Smooth muscle cell (in vitro differentiated cells): ENCODE results near the gene CYREN. TPM values are rescaled to one million over a fixed set of nuclear protein-coding genes. Genes with fewer than 3 reads are reported as not detected.
A peak's percentile ranks its signal among the peaks of the same experiment; 100 is the strongest.

Experiments
- DNase-seq: peaks from one replicate; lab custom pipeline; 2025; ENCODE audit not compliant: unreplicated experiment; lab: John Stamatoyannopoulos, UW
- H2AFZ ChIP-seq: fragments of 200-600 bp; sonication (generic); 2 replicates; pipeline ENCODE4 v1.6.0; 2016; ENCODE audit warnings: antibody characterized with exemption, low read depth, mild to moderate bottlenecking
- H3F3A ChIP-seq: fragments of 200-600 bp; sonication (generic); 2 replicates; pipeline ENCODE4 v1.6.0; 2017; ENCODE audit warnings: antibody characterized with exemption, low read depth
- H3K27ac ChIP-seq: fragments of 200-600 bp; sonication (generic); 2 replicates; pipeline ENCODE4 v1.5.1; 2016; ENCODE audit warnings: low read depth, mild to moderate bottlenecking
- H3K27me3 ChIP-seq: fragments of 200-600 bp; sonication (generic); 2 replicates; pipeline ENCODE4 v1.6.1; 2016; ENCODE audit warnings: low read depth, mild to moderate bottlenecking
- H3K36me3 ChIP-seq: fragments of 200-600 bp; sonication (generic); 2 replicates; pipeline ENCODE4 v1.5.1; 2016; ENCODE audit warnings: low read depth
- H3K4me1 ChIP-seq: fragments of 200-600 bp; sonication (generic); 2 replicates; pipeline ENCODE4 v1.5.1; 2016; ENCODE audit warnings: low read depth
- H3K4me2 ChIP-seq: fragments of 200-600 bp; sonication (generic); 2 replicates; pipeline ENCODE4 v1.6.0; 2016; ENCODE audit warnings: mild to moderate bottlenecking
- H3K4me3 ChIP-seq: fragments of 200-600 bp; sonication (generic); 2 replicates; pipeline ENCODE4 v1.5.1; 2016; ENCODE audit warnings: mild to moderate bottlenecking
- H3K79me2 ChIP-seq: fragments of 200-600 bp; sonication (generic); 2 replicates; pipeline ENCODE4 v1.6.0; 2016; ENCODE audit warnings: low read depth, mild to moderate bottlenecking
- H3K9ac ChIP-seq: fragments of 200-600 bp; sonication (generic); 2 replicates; pipeline ENCODE4 v1.6.0; 2016; ENCODE audit warnings: low read depth
- H3K9me3 ChIP-seq: fragments of 200-600 bp; sonication (generic); replicated peaks from 2 replicates; pipeline ENCODE4 v1.5.1; 2016; ENCODE audit warnings: low read depth
- H4K20me1 ChIP-seq: fragments of 200-600 bp; sonication (generic); 2 replicates; pipeline ENCODE4 v1.6.0; 2016; ENCODE audit warnings: low read depth
- CTCF ChIP-seq: fragments of 200-600 bp; sonication (generic); IDR thresholded peaks from 2 replicates; pipeline ENCODE4 v1.5.1; 2017; ENCODE audit warnings: borderline replicate concordance, mild to moderate bottlenecking, antibody characterized with exemption; ENCODE audit not compliant: insufficient read depth, poor library complexity, severe bottlenecking
- WGBS: methylation state at CpG from one replicate; pipeline ENCODE4 v1.1.7; 2016; ENCODE audit warnings: low lambda C conversion rate; 5-methylcytosine and 5-hydroxymethylcytosine counted together
- polyA plus RNA-seq: library from polyadenylated mRNA; unstranded; fragments of >200 nt; fragmentation: Nextera tagmentation; extraction: Ambion mirVana; gene quantifications from 2 replicates; pipeline ENCODE4 v1.2.1, GENCODE V29; 2016
- total RNA-seq: library from RNA; depleted of rRNA; stranded (reverse); fragments of >200 nt; gene quantifications from 2 replicates; pipeline ENCODE4 v1.2.3, GENCODE V29; 2014

The CYREN gene
- total and polyA plus RNA-seq, 2 experiments from 2014 or later: 33.4 to 38.2 TPM

GRCh38 chr7:135147899-135148721 is 22.4 kb downstream of the CYREN start, which contains the start of gene TMEM140:
Gene TMEM140, plus strand, starts transcription at chr7:135148072. Its CDS starts 16,370 bp downstream, at chr7:135164442.
- 82% methylated on average over 13 of the region's 13 CpGs for WGBS
- no peaks in the 10 kb centered on the region for H4K20me1 ChIP-seq
- H3K27me3 ChIP-seq: no peaks in the 10 kb centered on the region
- no peak within 1 kb of the TSS for H3K27ac ChIP-seq
- no peak within 1 kb of the TSS for H3K9ac ChIP-seq
- no peaks in the 10 kb centered on the region for H3K79me2 ChIP-seq
- no peaks in the 10 kb centered on the region for H3K36me3 ChIP-seq
- no peak for TF ChIP-seq CTCF
- DNase-seq: no peak
- H3K4me3 ChIP-seq: peak within 1 kb of the TSS; percentile 29
- H3K9me3 ChIP-seq: no peaks in the 10 kb centered on the region
- no peaks in the 10 kb centered on the region for H3F3A ChIP-seq
- H3K4me1 ChIP-seq: no peaks in the 10 kb centered on the region
- H2AFZ ChIP-seq: no peak within 1 kb of the TSS
- no peak within 1 kb of the TSS for H3K4me2 ChIP-seq

- Histone ChIP-seq H3K79me2 (no peaks in the 10 kb centered on the region), H3K27me3 (no peaks in the 10 kb centered on the region), H3K9ac (no peak overlapping the region), H3F3A (no peaks in the 10 kb centered on the region), H3K27ac (no peak overlapping the region), H3K9me3 (no peaks in the 10 kb centered on the region), H3K4me3 (peak overlapping the region; percentile 29), H3K4me1 (no peaks in the 10 kb centered on the region), H3K4me2 (no peak overlapping the region), H2AFZ (no peak overlapping the region), H3K36me3 (no peaks in the 10 kb centered on the region), H4K20me1 (no peaks in the 10 kb centered on the region)
- 76% methylated on average over 6 of the region's 6 CpGs for WGBS
- no peak for DNase-seq
- TF ChIP-seq CTCF: no peak
Measured at GRCh38 chr7:135147341-135147898, 23.1 kb downstream of the CYREN start.

- TF ChIP-seq CTCF: no peak
- no peaks in the 10 kb centered on the region for H3K4me1 ChIP-seq
- no peaks in the 10 kb centered on the region for H3K36me3 ChIP-seq
- no peaks in the 10 kb centered on the region for H3F3A ChIP-seq
- DNase-seq: no peak
- no peaks in the 10 kb centered on the region for H3K79me2 ChIP-seq
- H3K4me2 ChIP-seq: no peak overlapping the region
- H3K27ac ChIP-seq: no peak overlapping the region
- H3K9ac ChIP-seq: no peak overlapping the region
- H2AFZ ChIP-seq: no peak overlapping the region
- H4K20me1 ChIP-seq: no peaks in the 10 kb centered on the region
- 93% methylated on average over 3 of the region's 3 CpGs for WGBS
- H3K4me3 ChIP-seq: no peak overlapping the region
- no peaks in the 10 kb centered on the region for H3K9me3 ChIP-seq
- H3K27me3 ChIP-seq: no peaks in the 10 kb centered on the region
Measured at GRCh38 chr7:135143885-135144668, 26.4 kb downstream of the CYREN start.
